Adrenal gland (tissue), 5 donors: ENCODE results near the gene ITPR1.

Experiments
- CTCF ChIP-seq, 6 experiments: fragments of 450-650 bp in 4 of 6; fragments of 200-600 bp in 2 of 6; sonication (generic) in 1 of 6; IDR thresholded peaks; 1 replicate in 5 of 6; 2 replicates in 1 of 6; pipeline versions ENCODE4 v1.5.1 to v1.8.0; 2016 to 2021; ENCODE audit warnings: antibody characterized with exemption in 6 of 6, mild to moderate bottlenecking in 2 of 6, moderate library complexity in 1 of 6
- POLR2A ChIP-seq, 2 donors: fragments of 450-650 bp; IDR thresholded peaks; one replicate each; pipeline ENCODE4 v1.6.1; 2017; ENCODE audit warnings: antibody characterized with exemption in 2 of 2, mild to moderate bottlenecking in 2 of 2, moderate library complexity in 1 of 2
- donor health status: DM: no; HTN: no; CAD: no.

- no peak for TF ChIP-seq CTCF (IDR thresholded peaks at IDR 0.05)
- TF ChIP-seq POLR2A (IDR thresholded peaks at IDR 0.05), result no peak
Measured at GRCh38 chr3:4498446-4498845, 5.3 kb downstream of the ITPR1 start.
